Heart right ventricle (tissue), 16 donors: Measurements from ENCODE around the gene CCM2. TPM values are rescaled to one million over a fixed set of nuclear protein-coding genes. Genes with fewer than 3 reads are reported as not detected.

Experiments
- ATAC-seq, 8 donors: fragments of 200-7000 bp; cut with Tn5 transposase; one replicate each; pipeline ENCODE4 v1.9.1; 2020; ENCODE audit warnings: mild to moderate bottlenecking in 8 of 8, moderate library complexity in 8 of 8, moderate number of reproducible peaks in 1 of 8
- DNase-seq, 2 donors: peaks; one replicate each; pipeline ENCODE4 v3.0.0-alpha.2; 2020
- H3K27ac ChIP-seq, 10 donors: fragments of 200-600 bp; sonication (generic) in 2 of 10; one replicate each; pipeline versions ENCODE4 v1.5.0 to v1.8.0; 2020 to 2022; ENCODE audit warnings: mild to moderate bottlenecking in 3 of 10
- H3K27me3 ChIP-seq, 7 donors: fragments of 200-600 bp; one replicate each; pipeline ENCODE4 v1.8.0; 2021 to 2022; ENCODE audit warnings: mild to moderate bottlenecking in 2 of 7
- H3K36me3 ChIP-seq, 9 donors: fragments of 200-600 bp; sonication (generic) in 1 of 9; one replicate each; pipeline versions ENCODE4 v1.5.0 to v1.8.0; 2020 to 2022; ENCODE audit warnings: mild to moderate bottlenecking in 2 of 9
- H3K4me1 ChIP-seq, 9 donors: fragments of 200-600 bp; sonication (generic) in 1 of 9; one replicate each; pipeline versions ENCODE4 v1.5.0 to v1.8.0; 2020 to 2022; ENCODE audit warnings: mild to moderate bottlenecking in 4 of 9
- H3K4me3 ChIP-seq, 10 donors: fragments of 200-600 bp; sonication (generic) in 2 of 10; one replicate each; pipeline versions ENCODE4 v1.5.0 to v1.8.0; 2020 to 2022; ENCODE audit warnings: mild to moderate bottlenecking in 7 of 10, moderate library complexity in 2 of 10
- H3K9me3 ChIP-seq, 11 donors: fragments of 200-600 bp in 10 of 11; sonication (generic) in 2 of 11; one replicate each; pipeline versions ENCODE4 v1.5.0 to v1.8.0; 2013 to 2022; ENCODE audit warnings: mild to moderate bottlenecking in 2 of 11, control low read depth in 1 of 11, moderate library complexity in 1 of 11
- WGBS, 2 donors: extraction: QIAGEN DNeasy Blood & Tissue Kit; methylation state at CpG; one replicate each; pipeline ENCODE4 v1.1.7; 2013; ENCODE audit warnings: inconsistent platforms in 1 of 2; 5-methylcytosine and 5-hydroxymethylcytosine counted together
- intact Hi-C, 10 donors: fragments of 100-400 bp; cut with DNase I; formaldehyde crosslinking; loops; one replicate each; pipeline versions ENCODE4 v1.11.1 to v1.14.2; 2022
- polyA plus RNA-seq, 2 donors: library from polyadenylated mRNA; stranded (reverse); fragments of 200-250 nt; gene quantifications; one replicate each; pipeline ENCODE4 v1.2.3, GENCODE V29; 2013
- total RNA-seq, 10 donors: library from RNA; stranded (reverse); fragmentation: NEBNext Ultra II Directional in 3 of 10; extraction: Animal tissue kit (Norgen Biotek cat#: 25700) in 3 of 10; gene quantifications; one replicate each; pipeline versions ENCODE4 v1.2.1 to v1.2.4, GENCODE V29; 2021 to 2023
- TF ChIP-seq, protein P1 (sequence below), 9 donors: fragments of 200-600 bp; sonication (generic) in 2 of 9; IDR thresholded peaks; one replicate each; pipeline versions ENCODE4 v1.5.0 to v1.8.0; 2021 to 2022; ENCODE audit warnings: antibody characterized with exemption in 9 of 9, mild to moderate bottlenecking in 5 of 9, moderate library complexity in 1 of 9
- donor health status: Arrhythmogenic right ventricular cardiomyopathy.
- donor health status: ischemic (EF 13 %, LVEDD 7.1; RV severe dilation, severe dysfunction).
- donor health status: healthy with polysubstance abuse.
- donor health status: DM: no; HTN: yes; CAD: no.
- donor health status: DM: no; HTN: no; CAD: no.
- donor health status: ischemic (EF 25% LVEDD 6.9; RV normal size, moderate dysfunction).
- donor health status: ischemic (EF 25% LVEDD 5.7; RV mildly dilated, moderate dysfunction).
- donor health status: healthy.
- donor health status: DM: yes; HTN: yes; CAD: no.
- donor health status: Ischemic cardiomyopathy.
- donor health status: ischemic (EF 35%, LVEDD 5.7; RV mildly dilated, moderate dysfunction).
- donor health status: nonischemic (EF 11% LVEDD 7.7; RV severe dilation, severe dysfunction).
- donor health status: DM: yes; HTN: yes; CAD: no.
- donor health status: PGD.
- donor health status: ischemic (EF 29% LVEDD 5.4; RV normal size, mild dysfunction).
- donor health status: nonischemic (EF 23%, LVEDD 6.1; RV moderate dilation, normal function).

The CCM2 gene
- total and polyA plus RNA-seq, 12 donors = 21.5 to 71.1 (median 25.7) TPM

- no peak for ATAC-seq
- 97 to 98% methylated on average over 3 of the region's 3 CpGs for WGBS, 2 donors
- Histone ChIP-seq H3K9me3 (no peaks in the 10 kb centered on the region), H3K27me3 (no peaks in the 10 kb centered on the region), H3K4me3 (no peak overlapping the region), H3K4me1 (peaks cover 0 to 27% (median 0%) of the 10 kb centered on the region in 9 donors), H3K27ac (no peak overlapping the region), H3K36me3 (peaks cover 0 to 34% (median 8%) of the 10 kb centered on the region in 9 donors)
- intact Hi-C loops = no loop called here
- TF ChIP-seq, protein P1, sequence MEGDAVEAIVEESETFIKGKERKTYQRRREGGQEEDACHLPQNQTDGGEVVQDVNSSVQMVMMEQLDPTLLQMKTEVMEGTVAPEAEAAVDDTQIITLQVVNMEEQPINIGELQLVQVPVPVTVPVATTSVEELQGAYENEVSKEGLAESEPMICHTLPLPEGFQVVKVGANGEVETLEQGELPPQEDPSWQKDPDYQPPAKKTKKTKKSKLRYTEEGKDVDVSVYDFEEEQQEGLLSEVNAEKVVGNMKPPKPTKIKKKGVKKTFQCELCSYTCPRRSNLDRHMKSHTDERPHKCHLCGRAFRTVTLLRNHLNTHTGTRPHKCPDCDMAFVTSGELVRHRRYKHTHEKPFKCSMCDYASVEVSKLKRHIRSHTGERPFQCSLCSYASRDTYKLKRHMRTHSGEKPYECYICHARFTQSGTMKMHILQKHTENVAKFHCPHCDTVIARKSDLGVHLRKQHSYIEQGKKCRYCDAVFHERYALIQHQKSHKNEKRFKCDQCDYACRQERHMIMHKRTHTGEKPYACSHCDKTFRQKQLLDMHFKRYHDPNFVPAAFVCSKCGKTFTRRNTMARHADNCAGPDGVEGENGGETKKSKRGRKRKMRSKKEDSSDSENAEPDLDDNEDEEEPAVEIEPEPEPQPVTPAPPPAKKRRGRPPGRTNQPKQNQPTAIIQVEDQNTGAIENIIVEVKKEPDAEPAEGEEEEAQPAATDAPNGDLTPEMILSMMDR (IDR thresholded peaks at IDR 0.05) = no peak
- no peak for DNase-seq
Measured at GRCh38 chr7:45060295-45060694, 60.3 kb downstream of the CCM2 start.

DNA sequence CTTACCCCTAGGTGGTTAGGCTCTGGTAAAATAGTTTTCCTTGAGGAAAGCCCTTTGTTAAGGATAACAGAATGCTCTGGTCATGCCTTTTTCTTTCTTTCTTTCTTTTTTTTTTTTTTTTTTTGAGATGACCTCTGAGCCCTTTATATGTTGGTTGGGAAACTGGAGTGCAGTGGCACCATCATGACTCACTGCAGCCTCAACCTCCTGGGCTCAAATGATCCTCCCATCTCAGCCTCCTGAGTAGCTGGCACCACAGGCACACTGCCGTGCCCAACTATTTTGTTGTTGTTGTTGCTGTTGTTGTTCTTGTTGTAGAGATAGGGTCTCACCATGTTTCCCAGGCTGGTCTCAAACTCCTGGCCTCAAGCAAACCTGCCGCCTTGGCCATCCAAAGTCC lies 61.4 kb downstream of the CCM2 start:
- 97 to 98% methylated on average over 2 of the region's 2 CpGs for WGBS, 2 donors
- TF ChIP-seq, protein P1 (IDR thresholded peaks at IDR 0.05) = no peak
- ATAC-seq = no peak

DNA sequence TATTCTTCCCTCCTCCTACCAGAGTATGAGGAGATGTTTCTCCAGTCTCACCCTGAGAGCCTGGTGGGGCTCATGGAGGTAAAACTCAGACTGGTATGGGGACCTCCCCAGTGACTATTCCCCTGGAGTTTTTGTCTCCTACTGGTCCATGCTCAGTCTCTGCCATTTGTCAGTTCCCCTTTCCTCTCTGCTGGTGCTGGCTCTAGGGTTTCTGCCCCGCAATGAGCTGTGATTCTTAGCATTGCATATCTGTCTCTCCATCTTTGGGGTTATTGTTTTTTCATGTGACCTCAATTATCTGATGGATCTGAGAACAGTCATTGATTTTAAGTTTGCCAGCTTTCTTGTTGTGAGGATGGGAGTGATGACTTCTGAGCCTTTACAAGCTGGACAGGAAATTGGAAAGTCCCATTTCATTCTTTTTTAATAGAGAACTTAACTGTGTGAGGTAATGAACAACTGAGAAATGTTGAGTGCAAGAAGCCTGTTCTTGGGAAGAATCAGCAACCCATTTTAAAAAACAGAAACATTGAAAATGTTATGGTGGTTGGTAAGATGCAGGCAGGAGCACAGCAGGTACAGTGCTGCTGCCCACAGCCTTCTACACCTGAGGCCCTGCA lies 61.9 kb downstream of the CCM2 start:
- intact Hi-C loops = no loop called here
- WGBS, 2 donors = 92% methylated on average over 1 of the region's 1 CpG

More for the DNA sequence above, 61.4 kb downstream of the CCM2 start:
- H3K27ac ChIP-seq = no peak overlapping the region
- H3K36me3 ChIP-seq = peaks cover 0 to 45% (median 8%) of the 10 kb centered on the region in 9 donors
- no peaks in the 10 kb centered on the region for H3K9me3 ChIP-seq
- no peak for DNase-seq
- H3K27me3 ChIP-seq = no peaks in the 10 kb centered on the region
- peaks cover 0 to 27% (median 0%) of the 10 kb centered on the region in 9 donors for H3K4me1 ChIP-seq
- intact Hi-C loops = no loop called here
- H3K4me3 ChIP-seq = no peak overlapping the region

GRCh38 chr7:45064047-45064725 lies 64.2 kb downstream of the CCM2 start:
- Histone ChIP-seq H3K27me3 (no peaks in the 10 kb centered on the region), H3K4me1 (peaks cover 0 to 20% (median 0%) of the 10 kb centered on the region in 9 donors), H3K9me3 (no peaks in the 10 kb centered on the region), H3K27ac (no peak overlapping the region), H3K4me3 (no peak overlapping the region), H3K36me3 (peaks cover 0 to 73% (median 18%) of the 10 kb centered on the region in 9 donors)
- DNase-seq = no peak
- intact Hi-C loops = no loop called here
- TF ChIP-seq, protein P1 (IDR thresholded peaks at IDR 0.05) = no peak
- no peak for ATAC-seq
- 89 to 90% methylated on average over 16 of the region's 16 CpGs for WGBS, 2 donors

More for the DNA sequence above, 61.9 kb downstream of the CCM2 start:
- H3K4me1 ChIP-seq = peaks cover 0 to 27% (median 0%) of the 10 kb centered on the region in 9 donors
- H3K36me3 ChIP-seq = peaks cover 0 to 51% (median 8%) of the 10 kb centered on the region in 9 donors
- DNase-seq (no peak), ATAC-seq (no peak)
- H3K9me3 ChIP-seq = no peaks in the 10 kb centered on the region
- H3K27ac ChIP-seq = no peak overlapping the region
- TF ChIP-seq, protein P1 (IDR thresholded peaks at IDR 0.05) = no peak
- no peak overlapping the region for H3K4me3 ChIP-seq
- no peaks in the 10 kb centered on the region for H3K27me3 ChIP-seq
